Liver (tissue), 9 donors: ENCODE data around the gene TLR5. TPM values are rescaled to one million over a fixed set of nuclear protein-coding genes. Genes with fewer than 3 reads are reported as not detected.

Experiments
- DNase-seq: peaks from one replicate; pipeline ENCODE4 v3.0.0-alpha.2; 2017; ENCODE audit warnings: low spot score
- H3K27ac ChIP-seq, 2 donors: one replicate each; pipeline ENCODE4 v1.7.0; 2013; ENCODE audit warnings: inconsistent platforms in 2 of 2, low read length in 2 of 2, control low read depth in 1 of 2, low read depth in 1 of 2, mild to moderate bottlenecking in 1 of 2
- H3K27me3 ChIP-seq, 4 donors: one replicate each; pipeline versions ENCODE4 v1.6.1 to v1.7.0; 2013; ENCODE audit warnings: low read length in 3 of 4, inconsistent platforms in 1 of 4, mild to moderate bottlenecking in 1 of 4, moderate library complexity in 1 of 4; ENCODE audit not compliant: control insufficient read depth in 4 of 4, insufficient read depth in 4 of 4
- H3K36me3 ChIP-seq, 4 donors: one replicate each; pipeline versions ENCODE4 v1.6.1 to v1.7.0; 2013; ENCODE audit warnings: low read length in 3 of 4, mild to moderate bottlenecking in 3 of 4, low read depth in 1 of 4, moderate library complexity in 1 of 4; ENCODE audit not compliant: control insufficient read depth in 4 of 4, insufficient read depth in 3 of 4
- H3K4me1 ChIP-seq, 4 donors: one replicate each; pipeline versions ENCODE4 v1.6.1 to v1.7.0; 2013; ENCODE audit warnings: low read length in 3 of 4, mild to moderate bottlenecking in 3 of 4, moderate library complexity in 1 of 4; ENCODE audit not compliant: control insufficient read depth in 4 of 4, insufficient read depth in 4 of 4
- H3K4me3 ChIP-seq, 3 donors: one replicate each; pipeline versions ENCODE4 v1.6.1 to v1.7.0; 2013; ENCODE audit warnings: low read length in 3 of 3, control low read depth in 1 of 3, low read depth in 1 of 3, mild to moderate bottlenecking in 1 of 3
- H3K9ac ChIP-seq, 2 donors: one replicate each; pipeline ENCODE4 v1.7.0; 2013; ENCODE audit warnings: low read length in 2 of 2, mild to moderate bottlenecking in 2 of 2, moderate library complexity in 2 of 2, control low read depth in 1 of 2, low read depth in 1 of 2
- H3K9me3 ChIP-seq, 4 donors: one replicate each; pipeline versions ENCODE4 v1.6.1 to v1.7.0; 2013; ENCODE audit warnings: low read length in 3 of 4; ENCODE audit not compliant: control insufficient read depth in 4 of 4
- CTCF ChIP-seq: fragments of 150-350 bp; IDR thresholded peaks from 2 replicates; pipeline ENCODE4 v1.5.1; 2017; ENCODE audit warnings: improper control_type of control experiment, low read depth, low read length; ENCODE audit not compliant: missing input control
- FOXA2 ChIP-seq: IDR thresholded peaks from 2 replicates; pipeline ENCODE4 v1.6.1; 2016; ENCODE audit warnings: antibody characterized with exemption
- HNF4G ChIP-seq: IDR thresholded peaks from 2 replicates; pipeline ENCODE4 v1.6.1; 2016; ENCODE audit warnings: antibody characterized with exemption
- JUND ChIP-seq, 2 donors: IDR thresholded peaks; 2 replicates each; pipeline ENCODE4 v1.6.1; 2016; ENCODE audit warnings: antibody characterized with exemption in 2 of 2
- RAD21 ChIP-seq, 2 donors: IDR thresholded peaks; 2 replicates each; pipeline ENCODE4 v1.6.1; 2016; ENCODE audit warnings: antibody characterized with exemption in 2 of 2, mild to moderate bottlenecking in 2 of 2
- SP1 ChIP-seq: IDR thresholded peaks from 2 replicates; pipeline ENCODE4 v1.6.1; 2018; ENCODE audit warnings: antibody characterized with exemption, mild to moderate bottlenecking
- YY1 ChIP-seq: IDR thresholded peaks from 2 replicates; pipeline ENCODE4 v1.6.1; 2016; ENCODE audit warnings: antibody characterized with exemption, mild to moderate bottlenecking
- WGBS: extraction: QIAGEN DNeasy Blood & Tissue Kit; methylation state at CpG from one replicate; pipeline ENCODE4 v1.1.7; 2013; 5-methylcytosine and 5-hydroxymethylcytosine counted together
- polyA plus RNA-seq, 2 donors: library from polyadenylated mRNA; stranded (reverse) in 1 of 2; unstranded in 1 of 2; fragments of 200-250 nt in 1 of 2; fragments of >200 nt in 1 of 2; fragmentation: Nextera tagmentation in 1 of 2; extraction: Ambion mirVana in 1 of 2; gene quantifications; one replicate each; pipeline versions ENCODE4 v1.2.1 to v1.2.3, GENCODE V29; 2013 to 2015
- total RNA-seq, 2 donors: library from RNA; depleted of rRNA; stranded (reverse); fragments of >200 nt; gene quantifications; one replicate each; pipeline ENCODE4 v1.2.3, GENCODE V29; 2014
- TF ChIP-seq, protein P1 (sequence below): IDR thresholded peaks from 2 replicates; pipeline ENCODE4 v1.6.1; 2016; ENCODE audit warnings: antibody characterized with exemption, mild to moderate bottlenecking
- TF ChIP-seq, protein P2 (sequence below): IDR thresholded peaks from 2 replicates; pipeline ENCODE4 v1.6.1; 2016; ENCODE audit warnings: antibody characterized with exemption
- donor health status: healthy.
- donor health status: healthy.
- donor health status: healthy.
- donor health status: healthy.
- donor health status: healthy.

Gene TLR5
- total and polyA plus RNA-seq, 4 donors: 0.93 to 2.4 (median 1.5) TPM

DNA sequence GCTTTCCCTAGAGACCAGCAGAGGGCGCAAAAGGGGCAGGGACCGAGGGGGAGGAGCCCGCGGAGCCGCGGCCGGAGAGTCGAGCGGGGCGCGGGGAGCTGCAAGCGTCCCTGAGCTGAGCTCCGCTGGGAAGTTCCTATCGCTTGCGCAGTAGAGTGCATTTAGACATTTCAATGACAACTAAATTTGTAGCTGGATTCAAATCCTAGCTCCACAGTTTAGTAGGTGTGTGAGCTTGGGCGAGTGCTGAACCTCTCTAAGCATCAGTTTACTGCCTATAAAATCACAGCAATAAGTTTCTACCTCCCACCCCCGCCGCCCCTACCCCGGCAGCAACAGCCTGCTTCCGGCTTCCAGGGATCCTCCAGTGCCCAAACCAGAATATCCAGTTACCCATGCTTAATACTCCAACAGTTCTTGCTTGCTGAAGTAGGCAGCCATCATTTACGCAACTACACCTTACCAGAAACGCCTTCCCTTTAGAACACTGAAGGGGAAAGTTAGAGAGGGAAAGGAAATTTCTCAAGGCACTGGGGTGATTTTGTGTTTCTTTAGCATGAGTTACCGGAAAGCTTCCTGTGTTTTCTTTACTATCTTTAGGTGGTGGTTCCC lies 9.1 kb downstream of the TLR5 start:
- 6% methylated on average over 23 of the region's 23 CpGs for WGBS
- Histone ChIP-seq H3K4me1 (peaks cover 2 to 24% (median 15%) of the 10 kb centered on the region in 4 donors), H3K36me3 (no peaks in the 10 kb centered on the region), H3K9me3 (no peaks in the 10 kb centered on the region), H3K9ac (no peak overlapping the region), H3K27me3 (no peaks in the 10 kb centered on the region), H3K4me3 (peak overlapping the region in 1 of 3 donors; percentile 24), H3K27ac (no peak overlapping the region)
- peak; percentile 75 for DNase-seq
- TF ChIP-seq RAD21 (IDR thresholded peaks at IDR 0.05) (peak; percentile 86 to 89), YY1 (peak; percentile 51), CTCF (peak; percentile 97), JUND (IDR thresholded peaks at IDR 0.05) (no peak), SP1 (peak; percentile 46), HNF4G (no peak), FOXA2 (no peak)
- TF ChIP-seq, protein P1, sequence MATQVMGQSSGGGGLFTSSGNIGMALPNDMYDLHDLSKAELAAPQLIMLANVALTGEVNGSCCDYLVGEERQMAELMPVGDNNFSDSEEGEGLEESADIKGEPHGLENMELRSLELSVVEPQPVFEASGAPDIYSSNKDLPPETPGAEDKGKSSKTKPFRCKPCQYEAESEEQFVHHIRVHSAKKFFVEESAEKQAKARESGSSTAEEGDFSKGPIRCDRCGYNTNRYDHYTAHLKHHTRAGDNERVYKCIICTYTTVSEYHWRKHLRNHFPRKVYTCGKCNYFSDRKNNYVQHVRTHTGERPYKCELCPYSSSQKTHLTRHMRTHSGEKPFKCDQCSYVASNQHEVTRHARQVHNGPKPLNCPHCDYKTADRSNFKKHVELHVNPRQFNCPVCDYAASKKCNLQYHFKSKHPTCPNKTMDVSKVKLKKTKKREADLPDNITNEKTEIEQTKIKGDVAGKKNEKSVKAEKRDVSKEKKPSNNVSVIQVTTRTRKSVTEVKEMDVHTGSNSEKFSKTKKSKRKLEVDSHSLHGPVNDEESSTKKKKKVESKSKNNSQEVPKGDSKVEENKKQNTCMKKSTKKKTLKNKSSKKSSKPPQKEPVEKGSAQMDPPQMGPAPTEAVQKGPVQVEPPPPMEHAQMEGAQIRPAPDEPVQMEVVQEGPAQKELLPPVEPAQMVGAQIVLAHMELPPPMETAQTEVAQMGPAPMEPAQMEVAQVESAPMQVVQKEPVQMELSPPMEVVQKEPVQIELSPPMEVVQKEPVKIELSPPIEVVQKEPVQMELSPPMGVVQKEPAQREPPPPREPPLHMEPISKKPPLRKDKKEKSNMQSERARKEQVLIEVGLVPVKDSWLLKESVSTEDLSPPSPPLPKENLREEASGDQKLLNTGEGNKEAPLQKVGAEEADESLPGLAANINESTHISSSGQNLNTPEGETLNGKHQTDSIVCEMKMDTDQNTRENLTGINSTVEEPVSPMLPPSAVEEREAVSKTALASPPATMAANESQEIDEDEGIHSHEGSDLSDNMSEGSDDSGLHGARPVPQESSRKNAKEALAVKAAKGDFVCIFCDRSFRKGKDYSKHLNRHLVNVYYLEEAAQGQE: no peak
- TF ChIP-seq, protein P2, sequence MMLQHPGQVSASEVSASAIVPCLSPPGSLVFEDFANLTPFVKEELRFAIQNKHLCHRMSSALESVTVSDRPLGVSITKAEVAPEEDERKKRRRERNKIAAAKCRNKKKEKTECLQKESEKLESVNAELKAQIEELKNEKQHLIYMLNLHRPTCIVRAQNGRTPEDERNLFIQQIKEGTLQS: no peak

- no peak for DNase-seq
- 24% methylated on average over 15 of the region's 15 CpGs for WGBS
- Histone ChIP-seq H3K4me1 (peaks cover 2 to 25% (median 15%) of the 10 kb centered on the region in 4 donors), H3K27me3 (no peaks in the 10 kb centered on the region), H3K36me3 (no peaks in the 10 kb centered on the region), H3K9ac (no peak overlapping the region), H3K9me3 (no peaks in the 10 kb centered on the region), H3K4me3 (no peak overlapping the region), H3K27ac (no peak overlapping the region)
- no peak for TF ChIP-seq CTCF
These were observed 9.7 kb downstream of the TLR5 start for GRCh38 chr1:223133306-223133823.
